Measurements from ENCODE around the gene ARHGEF11.

DNA sequence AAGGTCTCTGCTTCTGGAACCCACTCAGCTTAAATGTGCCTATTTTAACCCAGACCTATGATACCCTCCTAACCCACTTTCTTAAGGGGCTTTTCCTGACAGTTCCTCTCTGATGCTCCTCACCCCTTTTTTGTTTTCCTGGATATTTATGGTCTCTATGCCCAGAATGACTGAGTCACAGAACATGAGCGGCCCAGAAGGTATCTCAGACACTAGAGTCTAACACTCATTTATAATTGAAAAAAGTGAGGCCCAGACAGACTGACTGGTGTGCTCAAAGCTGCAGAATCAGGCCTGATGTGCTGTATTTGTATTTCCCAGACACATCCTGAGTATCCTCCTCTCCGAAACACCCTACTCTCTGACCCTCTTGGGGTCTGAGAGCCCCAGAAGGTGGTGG lies 81.1 kb downstream of the ARHGEF11 start:
- TF ChIP-seq, protein P1, sequence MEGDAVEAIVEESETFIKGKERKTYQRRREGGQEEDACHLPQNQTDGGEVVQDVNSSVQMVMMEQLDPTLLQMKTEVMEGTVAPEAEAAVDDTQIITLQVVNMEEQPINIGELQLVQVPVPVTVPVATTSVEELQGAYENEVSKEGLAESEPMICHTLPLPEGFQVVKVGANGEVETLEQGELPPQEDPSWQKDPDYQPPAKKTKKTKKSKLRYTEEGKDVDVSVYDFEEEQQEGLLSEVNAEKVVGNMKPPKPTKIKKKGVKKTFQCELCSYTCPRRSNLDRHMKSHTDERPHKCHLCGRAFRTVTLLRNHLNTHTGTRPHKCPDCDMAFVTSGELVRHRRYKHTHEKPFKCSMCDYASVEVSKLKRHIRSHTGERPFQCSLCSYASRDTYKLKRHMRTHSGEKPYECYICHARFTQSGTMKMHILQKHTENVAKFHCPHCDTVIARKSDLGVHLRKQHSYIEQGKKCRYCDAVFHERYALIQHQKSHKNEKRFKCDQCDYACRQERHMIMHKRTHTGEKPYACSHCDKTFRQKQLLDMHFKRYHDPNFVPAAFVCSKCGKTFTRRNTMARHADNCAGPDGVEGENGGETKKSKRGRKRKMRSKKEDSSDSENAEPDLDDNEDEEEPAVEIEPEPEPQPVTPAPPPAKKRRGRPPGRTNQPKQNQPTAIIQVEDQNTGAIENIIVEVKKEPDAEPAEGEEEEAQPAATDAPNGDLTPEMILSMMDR (conservative IDR thresholded peaks at IDR 0.05; ENCODE audit: low read depth, low read length): no peak
- no peak for TF ChIP-seq EZH2 (IDR thresholded peaks at IDR 0.05; ENCODE audit: borderline replicate concordance, low read depth, low read length, poor library complexity, severe bottlenecking)
